IPS-18c (cell line): ENCODE data around the gene ZDHHC18.

Experiments
- H3K4me3 ChIP-seq: 2 replicates; pipeline ENCODE4 v1.7.0; 2013; ENCODE audit warnings: low read depth, mild to moderate bottlenecking, low read length, moderate library complexity; ENCODE audit not compliant: insufficient read depth
- H3K9me3 ChIP-seq: one replicate; pipeline ENCODE4 v1.6.1; 2013; ENCODE audit warnings: mild to moderate bottlenecking, low read length, moderate library complexity; ENCODE audit not compliant: control insufficient read depth, insufficient read depth

The ZDHHC18 gene

GRCh38 chr1:26826261-26827105, at the start of gene ZDHHC18:
Gene ZDHHC18 (plus strand): TSS chr1:26826688. CDS start chr1:26826805, 117 bp downstream.
- peak within 1 kb of the TSS; percentile 67 for H3K4me3 ChIP-seq
- no peaks in the 10 kb centered on the region for H3K9me3 ChIP-seq

GRCh38 chr1:26779098-26779668, 47.3 kb upstream of the ZDHHC18 start:
- Histone ChIP-seq H3K4me3 (no peak overlapping the region), H3K9me3 (peaks cover 2% of the 10 kb centered on the region)

- peaks cover 2% of the 10 kb centered on the region for H3K9me3 ChIP-seq
Observed at GRCh38 chr1:26780344-26780957, 46.0 kb upstream of the ZDHHC18 start.

GRCh38 chr1:26781206-26781825, 45.2 kb upstream of the ZDHHC18 start:
- Histone ChIP-seq H3K9me3 (peaks cover 2% of the 10 kb centered on the region), H3K4me3 (no peak overlapping the region)

More at GRCh38 chr1:26780344-26780957, 46.0 kb upstream of the ZDHHC18 start:
- H3K4me3 ChIP-seq = no peak overlapping the region

- Histone ChIP-seq H3K9me3 (peaks cover 2% of the 10 kb centered on the region), H3K4me3 (no peak overlapping the region)
Observed at GRCh38 chr1:26782521-26783212, 43.8 kb upstream of the ZDHHC18 start.

GRCh38 chr1:26783646-26784022, 42.9 kb upstream of the ZDHHC18 start:
- Histone ChIP-seq H3K4me3 (no peak overlapping the region), H3K9me3 (peaks cover 2% of the 10 kb centered on the region)

- H3K4me3 ChIP-seq = no peak overlapping the region
- H3K9me3 ChIP-seq = peaks cover 2% of the 10 kb centered on the region
Observed at GRCh38 chr1:26784023-26784871, 42.2 kb upstream of the ZDHHC18 start.

- H3K9me3 ChIP-seq = peaks cover 2% of the 10 kb centered on the region
- H3K4me3 ChIP-seq = no peak overlapping the region
Observed at GRCh38 chr1:26784886-26785285, 41.6 kb upstream of the ZDHHC18 start.

- Histone ChIP-seq H3K9me3 (peaks cover 2% of the 10 kb centered on the region), H3K4me3 (no peak overlapping the region)
Observed at GRCh38 chr1:26785611-26786436, 40.7 kb upstream of the ZDHHC18 start.

- H3K9me3 ChIP-seq = peaks cover 2% of the 10 kb centered on the region
Observed at GRCh38 chr1:26786437-26787380, 39.8 kb upstream of the ZDHHC18 start.

GRCh38 chr1:26787381-26787705, 39.1 kb upstream of the ZDHHC18 start:
- Histone ChIP-seq H3K4me3 (peak overlapping the region; percentile 93), H3K9me3 (peaks cover 2% of the 10 kb centered on the region)

More at GRCh38 chr1:26786437-26787380, 39.8 kb upstream of the ZDHHC18 start:
- H3K4me3 ChIP-seq = peak overlapping the region; percentile 93; the same call in 1 of the 2 replicates

GRCh38 chr1:26787706-26788514, 38.6 kb upstream of the ZDHHC18 start, which contains the start of gene PIGV:
Gene PIGV (plus strand): TSS chr1:26787950. CDS start chr1:26790816, 2,866 bp downstream.
- Histone ChIP-seq H3K9me3 (no peaks in the 10 kb centered on the region), H3K4me3 (peak within 1 kb of the TSS; percentile 93)

- Histone ChIP-seq H3K4me3 (peak overlapping the region; percentile 93), H3K9me3 (no peaks in the 10 kb centered on the region)
Observed at GRCh38 chr1:26788515-26788785, 38.0 kb upstream of the ZDHHC18 start.
